GM18951 (cell line): ENCODE data around the gene MPZL1.
"Not testable (repeated sequence)": the region's sequence is repeated elsewhere in the genome, so short reads cannot be mapped to it uniquely, and the experiment has no call there.

Source experiments
- POLR2A ChIP-seq: IDR thresholded peaks from 4 replicates; pipeline ENCODE4 v1.6.1; 2011; ENCODE audit warnings: mild to moderate bottlenecking; ENCODE audit not compliant: insufficient read length, insufficient read depth; ENCODE audit errors: extremely low read depth
- in situ Hi-C: fragments of 300-500 bp; cut with MboI; formaldehyde crosslinking; loops from one replicate; pipeline ENCODE4 v1.12.0; 2022; ENCODE audit warnings: low sequenced_read_pairs, mixed read lengths, inconsistent platforms; ENCODE audit not compliant: unreplicated experiment

The MPZL1 gene

GRCh38 chr1:167715157-167715999, 6.4 kb upstream of the MPZL1 start:
- TF ChIP-seq POLR2A: no peak
- in situ Hi-C loops: no loop called here

DNA sequence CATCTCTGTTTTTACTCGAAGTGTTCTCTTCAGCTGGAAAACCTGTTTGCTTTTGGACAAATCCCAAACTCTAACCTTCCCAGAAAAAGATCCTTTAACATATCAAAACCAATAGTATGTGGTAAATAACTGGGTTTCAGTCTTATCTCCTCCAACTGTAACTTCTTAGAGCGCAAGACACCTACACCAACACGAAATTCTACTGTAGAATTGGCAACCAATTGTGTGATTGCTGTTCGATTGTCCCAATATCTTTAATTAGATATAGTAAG, 5.8 kb upstream of the MPZL1 start:
- no peak for TF ChIP-seq POLR2A
- in situ Hi-C loops: no loop called here

DNA sequence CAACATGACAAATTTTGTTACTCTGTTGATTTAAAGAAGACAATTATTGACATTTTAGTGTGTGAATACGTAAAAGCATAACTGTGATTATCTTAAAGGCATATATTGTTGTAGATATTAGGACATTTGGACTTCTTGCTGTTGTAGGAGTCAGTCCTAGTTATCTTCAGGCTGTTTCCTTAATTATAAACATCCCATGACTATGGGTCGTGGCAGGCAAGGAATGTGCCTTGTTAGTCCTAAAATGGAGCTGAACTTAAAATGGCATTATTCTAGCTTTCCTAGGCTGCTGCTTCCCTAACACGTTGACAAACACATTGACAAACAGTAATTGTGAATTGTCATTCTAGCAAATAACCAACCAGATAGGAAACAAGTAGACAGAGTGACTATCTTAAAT, 4.4 kb upstream of the MPZL1 start:
- in situ Hi-C loops: no loop called here
- no peak for TF ChIP-seq POLR2A

GRCh38 chr1:167718914-167719691, 2.7 kb upstream of the MPZL1 start:
- no peak for TF ChIP-seq POLR2A
- in situ Hi-C loops: no loop called here

GRCh38 chr1:167719715-167720421, 1.9 kb upstream of the MPZL1 start:
- in situ Hi-C loops: not testable (repeated sequence)

- TF ChIP-seq POLR2A: no peak
- in situ Hi-C loops: no loop called here
Measured at GRCh38 chr1:167720965-167721616, 691 bp upstream of the MPZL1 start.

- in situ Hi-C loops: no loop called here
- no peak for TF ChIP-seq POLR2A
Measured at GRCh38 chr1:167722152-167722869, 529 bp downstream of the MPZL1 start.

- in situ Hi-C loops: no loop called here
- no peak for TF ChIP-seq POLR2A
Measured at GRCh38 chr1:167722870-167723251, 1.1 kb downstream of the MPZL1 start.

DNA sequence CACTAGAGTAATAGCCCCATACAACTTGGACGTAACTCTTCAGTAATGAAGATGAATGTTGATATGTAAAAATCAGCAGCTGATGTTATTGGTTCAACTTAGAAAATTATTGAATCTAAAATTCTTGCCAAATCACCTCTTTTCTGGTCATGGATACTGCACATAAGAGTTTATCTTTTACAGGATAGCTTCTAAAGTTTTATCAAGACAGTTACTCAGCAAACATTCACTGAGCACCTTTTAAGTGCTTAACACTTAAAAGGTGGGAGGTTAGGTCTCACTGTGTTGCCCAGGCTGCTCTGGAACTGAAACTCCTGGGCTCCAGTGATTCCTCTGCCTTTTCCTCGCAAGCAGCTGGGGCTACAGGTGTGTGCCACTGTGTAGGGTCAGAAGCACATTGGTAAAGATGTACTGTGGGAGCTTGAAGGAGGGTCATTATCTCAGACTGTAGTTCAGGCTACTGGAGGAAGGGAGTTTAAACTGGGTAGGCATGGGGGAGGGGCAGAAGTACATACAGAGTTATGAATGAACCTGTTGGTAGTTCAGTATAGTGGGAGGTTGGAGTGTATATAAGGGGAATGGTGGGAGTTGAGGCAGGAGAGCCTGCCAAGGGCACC, 2.0 kb downstream of the MPZL1 start:
- TF ChIP-seq POLR2A: no peak
- in situ Hi-C loops: no loop called here

- in situ Hi-C loops: no loop called here
- TF ChIP-seq POLR2A: no peak
Measured at GRCh38 chr1:167726008-167726407, 4.2 kb downstream of the MPZL1 start.

DNA sequence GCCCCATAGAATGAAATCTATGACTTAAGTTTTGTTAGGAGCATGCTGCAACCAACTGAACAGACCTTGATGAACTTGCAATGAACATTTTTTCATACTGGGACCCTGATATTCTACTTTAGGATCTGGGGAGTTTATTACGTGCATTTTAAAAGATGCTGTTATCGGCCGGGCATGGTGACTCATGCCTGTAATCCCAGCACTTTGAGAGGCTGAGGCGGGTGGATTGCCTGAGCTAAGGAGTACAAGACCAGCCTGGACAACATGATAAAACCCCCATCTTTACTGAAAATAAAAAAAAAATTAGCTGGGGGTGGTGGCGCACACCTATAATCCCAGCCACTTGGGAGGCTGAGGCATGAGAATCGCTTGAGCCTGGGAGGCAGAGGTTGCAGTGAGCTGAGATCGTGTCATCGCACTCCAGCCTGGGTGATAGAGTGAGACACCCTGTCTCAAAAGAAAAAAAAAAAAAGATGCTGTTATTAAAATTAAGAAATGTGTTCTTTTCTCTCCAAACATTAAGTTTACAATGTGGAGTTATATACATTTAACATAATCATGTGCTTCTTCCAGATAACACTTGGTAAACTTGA, 7.1 kb downstream of the MPZL1 start:
- TF ChIP-seq POLR2A: no peak
- in situ Hi-C loops: no loop called here

- in situ Hi-C loops: no loop called here
- TF ChIP-seq POLR2A: no peak
Measured at GRCh38 chr1:167734227-167734626, 12.4 kb downstream of the MPZL1 start.

DNA sequence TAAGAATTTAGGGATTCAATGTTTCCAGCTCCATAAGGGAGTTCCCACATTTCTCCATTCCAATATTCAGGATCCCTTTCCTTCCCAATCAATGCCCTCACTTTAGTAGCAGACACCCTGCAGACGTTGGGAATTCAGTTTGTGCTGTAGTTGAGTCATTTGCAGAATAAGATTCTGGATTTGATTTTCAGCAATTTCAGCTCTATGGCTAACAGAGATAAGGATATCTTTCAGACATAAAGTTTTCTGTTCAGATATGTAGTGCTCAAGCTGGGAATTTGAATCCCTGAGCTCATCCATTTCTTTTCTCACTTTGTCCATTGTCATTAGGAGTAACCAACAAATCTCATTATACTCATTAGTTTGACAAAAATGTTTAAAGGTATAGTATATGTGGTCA, 13.1 kb downstream of the MPZL1 start:
- in situ Hi-C loops: no loop called here
- TF ChIP-seq POLR2A: no peak
